K562 (cell line): ENCODE data around the gene ETS1. TPM values are rescaled to one million over a fixed set of nuclear protein-coding genes. Genes with fewer than 3 reads are reported as not detected.

Experiments used
- ATAC-seq: fragments of 200-7000 bp; cut with Tn5 transposase; 3 replicates; pipeline ENCODE4 v1.9.1; 2020; ENCODE audit warnings: moderate library complexity
- BruUV-seq: library from RNA; stranded (reverse); fragments of 400-500 nt; replicated peaks from 2 replicates; lab custom pipeline; 2021; lab: Mats Ljungman, UMichigan
- CTCF ChIA-PET: fragments of 300-600 bp; formaldehyde crosslinking; extraction: SDS; loops from one replicate; lab custom pipeline; 2021; ENCODE audit warnings: low intra/inter-chr PET ratio; lab: Yijun Ruan, JAX
- POLR2A ChIA-PET: fragments of 300-600, 350-650 bp; sonication (Branson Sonifier 250); formaldehyde crosslinking; extraction: SDS; loops from one replicate; lab custom pipeline; 2021; ENCODE audit warnings: antibody characterized with exemption, inconsistent platforms; lab: Yijun Ruan, JAX
- DNase-seq, 4 experiments: peaks; one replicate each; pipeline versions ENCODE4 v3.0.0 to v3.0.0-alpha.2; 2011 to 2018; ENCODE audit warnings: low spot score in 3 of 4, mixed read lengths in 3 of 4; ENCODE audit errors: extremely low read depth in 1 of 4
- FAIRE-seq: peaks from 2 replicates; lab custom pipeline; 2011; peaks lifted over from hg19 to GRCh38; lab: Jason Lieb, UNC
- H2AFZ ChIP-seq: 2 replicates; pipeline ENCODE4 v1.6.0; 2011; ENCODE audit warnings: low read depth, low read length, control low read depth, inconsistent platforms
- H3K27ac ChIP-seq: fragments of 200-600 bp; 3 replicates; pipeline ENCODE4 v1.8.0; 2011; ENCODE audit warnings: low read depth, mild to moderate bottlenecking, control low read depth, inconsistent platforms, low read length, moderate library complexity, mixed read lengths; ENCODE audit errors: extremely low read depth
- H3K27me3 ChIP-seq, 2 experiments: fragments of 300-600 bp in 1 of 2; 2 replicates in 1 of 2; 3 replicates in 1 of 2; pipeline versions ENCODE4 v1.6.0 to v1.8.0; 2011; ENCODE audit warnings: inconsistent platforms in 2 of 2, low read length in 2 of 2, mild to moderate bottlenecking in 1 of 2, mixed read lengths in 1 of 2, moderate library complexity in 1 of 2; ENCODE audit not compliant: control insufficient read depth in 2 of 2, insufficient read depth in 2 of 2
- H3K36me3 ChIP-seq: fragments of 300-600 bp; 3 replicates; pipeline ENCODE4 v1.8.0; 2011; ENCODE audit warnings: mild to moderate bottlenecking, low read length, inconsistent platforms; ENCODE audit not compliant: control insufficient read depth, insufficient read depth
- H3K4me1 ChIP-seq, 2 experiments: fragments of 200-600 bp in 1 of 2; replicated peaks in 1 of 2; 2 replicates in 1 of 2; 3 replicates in 1 of 2; pipeline versions ENCODE4 v1.5.1 to v1.8.0; 2011; ENCODE audit warnings: inconsistent platforms in 2 of 2, low read length in 2 of 2, mild to moderate bottlenecking in 1 of 2, mixed read lengths in 1 of 2, moderate library complexity in 1 of 2; ENCODE audit not compliant: control insufficient read depth in 2 of 2, insufficient read depth in 2 of 2
- H3K4me2 ChIP-seq: 2 replicates; pipeline ENCODE4 v1.6.1; 2011; ENCODE audit warnings: low read length, control low read depth, inconsistent platforms, mixed read lengths; ENCODE audit not compliant: insufficient read depth
- H3K4me3 ChIP-seq: fragments of 200-600 bp; sonication (generic), shearing (Covaris generic); 2 replicates; pipeline ENCODE4 v1.5.1; 2016; ENCODE audit warnings: control low read depth, inconsistent platforms
- H3K79me2 ChIP-seq: fragments of 200-600 bp; 3 replicates; pipeline ENCODE4 v1.8.0; 2011; ENCODE audit warnings: low read length, inconsistent platforms; ENCODE audit not compliant: control insufficient read depth, insufficient read depth
- H3K9ac ChIP-seq, 2 experiments: 2 replicates each; pipeline versions ENCODE4 v1.6.0 to v1.6.1; 2011; ENCODE audit warnings: low read depth in 2 of 2, low read length in 2 of 2, control low read depth in 1 of 2, inconsistent platforms in 1 of 2, mild to moderate bottlenecking in 1 of 2, mixed read lengths in 1 of 2; ENCODE audit not compliant: insufficient read depth in 1 of 2
- H3K9me1 ChIP-seq: one replicate; pipeline ENCODE4 v1.6.0; 2011; ENCODE audit warnings: inconsistent platforms, mild to moderate bottlenecking, low read length, moderate library complexity; ENCODE audit not compliant: control insufficient read depth, insufficient read depth
- H3K9me3 ChIP-seq: replicated peaks from 2 replicates; pipeline ENCODE4 v1.5.1; 2011; ENCODE audit warnings: low read depth, low read length, inconsistent platforms; ENCODE audit not compliant: control insufficient read depth, insufficient read depth
- H4K20me1 ChIP-seq: replicated peaks from 2 replicates; pipeline ENCODE4 v1.6.1; 2011; ENCODE audit warnings: low read length, inconsistent platforms, mixed read lengths; ENCODE audit not compliant: control insufficient read depth, insufficient read depth
- BCLAF1 ChIP-seq, 2 experiments: fragments of 450-650 bp in 1 of 2; IDR thresholded peaks; 2 replicates each; pipeline ENCODE4 v1.6.1; 2011 to 2017; ENCODE audit warnings: low read depth in 2 of 2, antibody characterized with exemption in 1 of 2, borderline replicate concordance in 1 of 2, low read length in 1 of 2, mild to moderate bottlenecking in 1 of 2, mixed read lengths in 1 of 2; ENCODE audit not compliant: control insufficient read depth in 1 of 2
- FOSL1 ChIP-seq: fragments of 200-800 bp; sonication (Bioruptor generic); conservative IDR thresholded peaks from 2 replicates; pipeline ENCODE4 v1.6.1; 2016; ENCODE audit warnings: missing genetic modification characterization, missing compliant biosample characterization
- KAT7 ChIP-seq: sonication (generic); formaldehyde crosslinking; IDR thresholded peaks from 2 replicates; pipeline ENCODE4 v1.8.0; 2022; ENCODE audit warnings: missing genetic modification reagents, mild to moderate bottlenecking, borderline replicate concordance
- MEIS2 ChIP-seq: fragments of 450-650 bp; IDR thresholded peaks from 2 replicates; pipeline ENCODE4 v1.6.1; 2014; ENCODE audit warnings: mild to moderate bottlenecking; ENCODE audit not compliant: partially characterized antibody
- TCF7 ChIP-seq: sonication (generic); IDR thresholded peaks from 2 replicates; pipeline ENCODE4 v1.6.1; 2016; ENCODE audit warnings: antibody characterized with exemption, borderline replicate concordance
- ZBTB34 ChIP-seq: fragments of 250-450 bp; sonication (Bioruptor Pico); IDR thresholded peaks from 2 replicates; pipeline ENCODE4 v1.8.0; 2021; ENCODE audit warnings: mild to moderate bottlenecking, moderate library complexity
- ZFP30 ChIP-seq: fragments of 250-450 bp; sonication (Bioruptor Pico); IDR thresholded peaks from 2 replicates; pipeline ENCODE4 v1.8.0; 2022; ENCODE audit warnings: moderate library complexity, mild to moderate bottlenecking, inconsistent platforms, borderline replicate concordance
- ZNF395 ChIP-seq: fragments of 200-800 bp; sonication (Bioruptor generic); IDR thresholded peaks from 2 replicates; pipeline ENCODE4 v1.6.1; 2017; ENCODE audit warnings: missing genetic modification characterization, missing compliant biosample characterization
- WGBS: fragments of 100-300 bp; shearing (Covaris generic); methylation state at CpG from one replicate; pipeline ENCODE4 v1.1.6; 2016; ENCODE audit warnings: low coverage, mixed read lengths; ENCODE audit not compliant: insufficient coverage; ENCODE audit errors: missing lambda C conversion rate; 5-methylcytosine and 5-hydroxymethylcytosine counted together
- in situ Hi-C: fragments of 300-500 bp; cut with MboI; formaldehyde crosslinking; loops from 4 replicates; pipeline ENCODE4 v1.15.0; 2018; ENCODE audit warnings: inconsistent platforms, mixed read lengths
- intact Hi-C: fragments of 100-400 bp; cut with micrococcal nuclease; formaldehyde crosslinking; loops from 2 replicates; pipeline ENCODE4 v1.14.2; 2022
- polyA plus RNA-seq, 8 experiments: library from polyadenylated mRNA; depleted of rRNA in 4 of 8; stranded (reverse) in 5 of 8; unstranded in 3 of 8; fragments of >200 nt; fragmentation: Nextera tagmentation in 2 of 8; fragmentation: Illumina TruSeq in 1 of 8; extraction: Ambion mirVana in 2 of 8; extraction: Trizol in 1 of 8; gene quantifications; 2 replicates each; pipeline versions ENCODE4 v1.2.1 to v1.2.3, GENCODE V29; 2011 to 2014; ENCODE audit warnings: inconsistent platforms in 1 of 8, missing spikeins in 1 of 8
- total RNA-seq, 7 experiments: library from RNA; depleted of rRNA in 6 of 7; stranded (reverse); fragments of >200 nt in 6 of 7; fragmentation: Illumina TruSeq in 2 of 7; extraction: Trizol in 2 of 7; gene quantifications; 2 replicates each; pipeline versions ENCODE4 v1.2.1 to v1.2.3, GENCODE V29; 2011 to 2021; ENCODE audit warnings: low replicate concordance in 1 of 7

The ETS1 gene
- total and polyA plus RNA-seq, 9 of the 15 experiments (the other 6 are each of a cell fraction or from before 2014, with no cell fraction given), result 0.04 to 1.4 (median 0.23) TPM

- TF ChIP-seq BCLAF1 (IDR thresholded peaks at IDR 0.05; ENCODE audit: borderline replicate concordance in 1 of 2, control insufficient read depth in 1 of 2, low read depth in 2 of 2, low read length in 1 of 2), result no peak
- no peak for TF ChIP-seq MEIS2
Observed at GRCh38 chr11:128525411-128526243, 61.7 kb downstream of the ETS1 start (continued).

GRCh38 chr11:128524172-128524571, 63.2 kb downstream of the ETS1 start:
- DNase-seq (no peak), FAIRE-seq (no peak)
- H3K79me2 ChIP-seq, result no peaks in the 10 kb centered on the region
- peaks cover 5 to 12% of the 10 kb centered on the region in 2 experiments; a peak in 4 of 5 replicates for H3K4me1 ChIP-seq
- ChIA-PET CTCF (no interaction called here), POLR2A (no interaction called here)
- H4K20me1 ChIP-seq, result no peaks in the 10 kb centered on the region
- no peak overlapping the region for H2AFZ ChIP-seq
- no peak overlapping the region for H3K9ac ChIP-seq
- H3K4me2 ChIP-seq, result no peak overlapping the region
- no TSS peak for BruUV-seq
- no peak overlapping the region for H3K4me3 ChIP-seq
- H3K36me3 ChIP-seq, result no peaks in the 10 kb centered on the region
- no peaks in the 10 kb centered on the region; a peak in 1 of 5 replicates for H3K27me3 ChIP-seq
- no peaks in the 10 kb centered on the region for H3K9me1 ChIP-seq
- TF ChIP-seq ZBTB34 (CRISPR knock-in tag) (no peak), KAT7 (CRISPR knock-in tag) (no peak), TCF7 (no peak), ZFP30 (CRISPR knock-in tag) (no peak), ZNF395 (CRISPR knock-in tag) (no peak), FOSL1 (tag) (no peak)
- TF ChIP-seq, all 486 proteins: peak for 0
- WGBS, result 20% methylated on average over 4 of the region's 4 CpGs
- no peak for ATAC-seq
- H3K27ac ChIP-seq, result no peak overlapping the region
- H3K9me3 ChIP-seq, result no peaks in the 10 kb centered on the region
- intact Hi-C loops (no loop called here), in situ Hi-C loops (no loop called here)
